ENCODE measurements around the gene SDK1. TPM values are rescaled to one million over a fixed set of nuclear protein-coding genes. Genes with fewer than 3 reads are reported as not detected.

Gene SDK1, protein sequence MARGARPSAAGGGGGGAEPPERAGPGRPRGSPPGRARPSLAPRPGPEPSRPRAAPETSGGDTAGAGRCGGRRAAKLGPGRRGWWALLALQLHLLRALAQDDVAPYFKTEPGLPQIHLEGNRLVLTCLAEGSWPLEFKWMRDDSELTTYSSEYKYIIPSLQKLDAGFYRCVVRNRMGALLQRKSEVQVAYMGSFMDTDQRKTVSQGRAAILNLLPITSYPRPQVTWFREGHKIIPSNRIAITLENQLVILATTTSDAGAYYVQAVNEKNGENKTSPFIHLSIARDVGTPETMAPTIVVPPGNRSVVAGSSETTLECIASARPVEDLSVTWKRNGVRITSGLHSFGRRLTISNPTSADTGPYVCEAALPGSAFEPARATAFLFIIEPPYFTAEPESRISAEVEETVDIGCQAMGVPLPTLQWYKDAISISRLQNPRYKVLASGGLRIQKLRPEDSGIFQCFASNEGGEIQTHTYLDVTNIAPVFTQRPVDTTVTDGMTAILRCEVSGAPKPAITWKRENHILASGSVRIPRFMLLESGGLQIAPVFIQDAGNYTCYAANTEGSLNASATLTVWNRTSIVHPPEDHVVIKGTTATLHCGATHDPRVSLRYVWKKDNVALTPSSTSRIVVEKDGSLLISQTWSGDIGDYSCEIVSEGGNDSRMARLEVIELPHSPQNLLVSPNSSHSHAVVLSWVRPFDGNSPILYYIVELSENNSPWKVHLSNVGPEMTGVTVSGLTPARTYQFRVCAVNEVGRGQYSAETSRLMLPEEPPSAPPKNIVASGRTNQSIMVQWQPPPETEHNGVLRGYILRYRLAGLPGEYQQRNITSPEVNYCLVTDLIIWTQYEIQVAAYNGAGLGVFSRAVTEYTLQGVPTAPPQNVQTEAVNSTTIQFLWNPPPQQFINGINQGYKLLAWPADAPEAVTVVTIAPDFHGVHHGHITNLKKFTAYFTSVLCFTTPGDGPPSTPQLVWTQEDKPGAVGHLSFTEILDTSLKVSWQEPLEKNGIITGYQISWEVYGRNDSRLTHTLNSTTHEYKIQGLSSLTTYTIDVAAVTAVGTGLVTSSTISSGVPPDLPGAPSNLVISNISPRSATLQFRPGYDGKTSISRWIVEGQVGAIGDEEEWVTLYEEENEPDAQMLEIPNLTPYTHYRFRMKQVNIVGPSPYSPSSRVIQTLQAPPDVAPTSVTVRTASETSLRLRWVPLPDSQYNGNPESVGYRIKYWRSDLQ (N-terminal part only)
- total RNA-seq (1 to 10 TPM; 1.3 to 2.4 (median 1.7) TPM), polyA plus RNA-seq (under 1 TPM; 0.31 to 0.62 (median 0.58) TPM)
- long read RNA-seq, donor 1, result 0 reads
- long read RNA-seq, donor 2, partial matches to known transcripts, result 2 of 2 reads
- long read RNA-seq, donor 2, other reads (novel, unspliced or antisense), result 0 of 2 reads

- WGBS, 3 donors, result 0 to 1% (median 1%) methylated on average over 40 to 119 of the region's 119 CpGs
- Histone ChIP-seq H3K9me3 (no peaks in the 10 kb centered on the region), H3K27me3 (ENCODE audit: insufficient read depth in 3 of 3, low read length in 2 of 3) (peaks cover 0 to 18% (median 0%) of the 10 kb centered on the region in 3 donors), H3K4me3 (peak within 1 kb of the TSS; percentile 64), H3K4me1 (no peaks in the 10 kb centered on the region), H3K36me3 (ENCODE audit: insufficient read depth in 1 of 2, low read depth in 1 of 2) (no peaks in the 10 kb centered on the region), H3K27ac (no peak within 1 kb of the TSS)
- ATAC-seq, result peak; percentile 96 to 98 (median 97)
- TF ChIP-seq, protein P1, sequence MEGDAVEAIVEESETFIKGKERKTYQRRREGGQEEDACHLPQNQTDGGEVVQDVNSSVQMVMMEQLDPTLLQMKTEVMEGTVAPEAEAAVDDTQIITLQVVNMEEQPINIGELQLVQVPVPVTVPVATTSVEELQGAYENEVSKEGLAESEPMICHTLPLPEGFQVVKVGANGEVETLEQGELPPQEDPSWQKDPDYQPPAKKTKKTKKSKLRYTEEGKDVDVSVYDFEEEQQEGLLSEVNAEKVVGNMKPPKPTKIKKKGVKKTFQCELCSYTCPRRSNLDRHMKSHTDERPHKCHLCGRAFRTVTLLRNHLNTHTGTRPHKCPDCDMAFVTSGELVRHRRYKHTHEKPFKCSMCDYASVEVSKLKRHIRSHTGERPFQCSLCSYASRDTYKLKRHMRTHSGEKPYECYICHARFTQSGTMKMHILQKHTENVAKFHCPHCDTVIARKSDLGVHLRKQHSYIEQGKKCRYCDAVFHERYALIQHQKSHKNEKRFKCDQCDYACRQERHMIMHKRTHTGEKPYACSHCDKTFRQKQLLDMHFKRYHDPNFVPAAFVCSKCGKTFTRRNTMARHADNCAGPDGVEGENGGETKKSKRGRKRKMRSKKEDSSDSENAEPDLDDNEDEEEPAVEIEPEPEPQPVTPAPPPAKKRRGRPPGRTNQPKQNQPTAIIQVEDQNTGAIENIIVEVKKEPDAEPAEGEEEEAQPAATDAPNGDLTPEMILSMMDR (IDR thresholded peaks at IDR 0.05), result peak; percentile 93
- peak; percentile 96 for DNase-seq
- intact Hi-C loops (cut with DNase I), result loop anchor here in 1 of 2 donors (10.0 kb wide), 1 partner anchor 594 kb away; no protein-coding TSS in a partner anchor
Measured at GRCh38 chr7:3300651-3301448, at the start of gene SDK1. SDK1 (plus strand) TSS chr7:3301252; CDS start chr7:3301587, 335 bp downstream.

GRCh38 chr7:3254718-3255117, 46.3 kb upstream of the SDK1 start:
- intact Hi-C loops (cut with DNase I), result no loop called here
- 85 to 88% (median 87%) methylated on average over 6 of the region's 6 CpGs for WGBS, 3 donors
- TF ChIP-seq, protein P1 (IDR thresholded peaks at IDR 0.05), result no peak
- Histone ChIP-seq H3K4me1 (no peaks in the 10 kb centered on the region), H3K27me3 (ENCODE audit: insufficient read depth in 3 of 3, low read length in 2 of 3) (no peaks in the 10 kb centered on the region), H3K27ac (no peak overlapping the region), H3K36me3 (ENCODE audit: insufficient read depth in 1 of 2, low read depth in 1 of 2) (no peaks in the 10 kb centered on the region), H3K4me3 (no peak overlapping the region), H3K9me3 (no peaks in the 10 kb centered on the region)
- ATAC-seq (no peak), DNase-seq (no peak)

- H3K4me3 ChIP-seq, result peak overlapping the region; percentile 62
- 17 to 18% (median 18%) methylated on average over 17 of the region's 17 CpGs for WGBS, 3 donors
- TF ChIP-seq, protein P1 (IDR thresholded peaks at IDR 0.05), result no peak
- H3K36me3 ChIP-seq (ENCODE audit: insufficient read depth in 1 of 2, low read depth in 1 of 2), result no peaks in the 10 kb centered on the region
- H3K27me3 ChIP-seq (ENCODE audit: insufficient read depth in 3 of 3, low read length in 2 of 3), result peaks cover 0 to 2% (median 0%) of the 10 kb centered on the region in 3 donors
- no peak for ATAC-seq
- no peaks in the 10 kb centered on the region for H3K4me1 ChIP-seq
- H3K27ac ChIP-seq, result no peak overlapping the region
- H3K9me3 ChIP-seq, result no peaks in the 10 kb centered on the region
- DNase-seq, result no peak
- intact Hi-C loops (cut with DNase I), result no loop called here
Measured at GRCh38 chr7:3259711-3260400, 41.2 kb upstream of the SDK1 start.

All from psoas muscle (tissue), 8 donors.